Astrocyte (in vitro differentiated cells and primary cell): Measurements from ENCODE around the gene NOTCH4.

Experiments used
- CTCF ChIP-seq: IDR thresholded peaks from 2 replicates; pipeline ENCODE4 v1.5.1; 2011; ENCODE audit warnings: low read depth, mild to moderate bottlenecking, inconsistent platforms, low read length, moderate library complexity; ENCODE audit not compliant: insufficient read depth
- EZH2 ChIP-seq: IDR thresholded peaks from 2 replicates; pipeline ENCODE4 v1.6.1; 2012; ENCODE audit warnings: mild to moderate bottlenecking, low read length, inconsistent platforms; ENCODE audit not compliant: insufficient read depth

- TF ChIP-seq CTCF, result no peak
- no peak for TF ChIP-seq EZH2
These were observed 16.8 kb upstream of the NOTCH4 start for GRCh38 chr6:32240686-32241085.
